Measurements from ENCODE around the gene KIR2DL4.
"Not testable (repeated sequence)": the region's sequence is repeated elsewhere in the genome, so short reads cannot be mapped to it uniquely, and the experiment has no call there.

KIR2DL4 gene

DNA sequence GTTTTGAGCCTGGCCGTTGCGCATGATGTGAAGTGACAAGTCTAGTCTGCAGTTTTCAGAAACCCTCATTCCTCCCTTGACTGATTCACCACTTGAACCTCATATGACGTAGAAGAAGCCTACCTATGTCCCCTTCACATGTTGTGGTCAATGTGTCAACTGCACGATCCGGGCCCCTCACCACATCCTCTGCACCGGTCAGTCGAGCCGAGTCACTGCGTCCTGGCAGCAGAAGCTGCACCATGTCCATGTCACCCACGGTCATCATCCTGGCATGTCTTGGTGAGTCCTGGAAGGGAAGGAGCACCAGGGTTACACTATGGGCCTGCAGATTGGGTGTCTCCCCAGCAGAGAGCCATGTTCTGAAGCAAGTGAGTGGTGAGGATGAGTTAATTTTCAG, at the start of gene KIR2DL4:
KIR2DL4 (plus strand) TSS at position 201 of the 400 bp plus-strand sequence; CDS start at position 243, 42 bp downstream.
- DNase-seq: no peak

- not testable (repeated sequence) for DNase-seq
Observed at GRCh38 chr19:54756204-54757110, 47.0 kb upstream of the KIR2DL4 start.

GRCh38 chr19:54758577-54758976, 44.8 kb upstream of the KIR2DL4 start:
- DNase-seq: not testable (repeated sequence)

- DNase-seq: not testable (repeated sequence)
Observed at GRCh38 chr19:54764219-54764618, 39.2 kb upstream of the KIR2DL4 start.

DNA sequence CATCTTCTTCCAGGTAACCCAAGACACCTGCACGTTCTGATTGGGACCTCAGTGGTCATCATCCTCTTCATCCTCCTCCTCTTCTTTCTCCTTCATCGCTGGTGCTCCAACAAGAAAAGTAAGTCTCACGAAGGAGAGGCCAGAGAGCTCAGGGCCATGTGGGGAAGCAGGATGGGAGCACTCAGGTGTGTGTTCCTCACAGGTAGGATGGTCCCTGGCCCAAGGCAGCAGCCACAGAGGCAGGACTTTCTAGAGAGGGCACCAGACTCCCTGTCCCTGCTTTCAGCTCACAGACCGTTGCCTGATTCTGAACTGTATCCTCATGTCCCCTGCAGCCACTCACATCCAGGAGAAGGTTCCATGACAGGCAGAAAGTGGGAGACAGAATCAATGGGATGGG, 36.9 kb upstream of the KIR2DL4 start:
- not testable (repeated sequence) for DNase-seq

GRCh38 chr19:54769646-54770045, 33.8 kb upstream of the KIR2DL4 start, which contains the start of gene KIR2DL1:
Gene KIR2DL1, plus strand, starts transcription at chr19:54769793. Its CDS starts 58 bp downstream, at chr19:54769851.
- not testable (repeated sequence) for DNase-seq

DNA sequence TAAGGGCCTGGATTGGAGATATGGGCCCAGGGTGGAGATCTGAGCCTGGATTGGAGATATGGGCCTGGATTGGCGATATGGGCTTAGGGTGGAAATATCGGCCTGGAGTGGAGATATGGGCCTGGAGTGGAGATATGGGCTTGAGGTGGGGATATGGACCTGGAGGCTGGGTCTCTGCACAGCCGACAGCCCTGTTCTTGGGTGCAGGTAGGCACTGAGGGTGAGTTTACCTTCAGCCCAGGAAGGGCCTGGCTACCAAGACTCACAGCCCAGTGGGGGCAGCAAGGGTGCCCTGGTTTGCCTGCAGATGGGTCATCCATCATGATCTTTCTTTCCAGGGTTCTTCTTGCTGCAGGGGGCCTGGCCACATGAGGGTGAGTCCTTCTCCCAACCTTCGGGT, 32.9 kb upstream of the KIR2DL4 start:
- DNase-seq: not testable (repeated sequence)

- DNase-seq: not testable (repeated sequence)
Observed at GRCh38 chr19:54771018-54771960, 32.1 kb upstream of the KIR2DL4 start.

- DNase-seq: not testable (repeated sequence)
Observed at GRCh38 chr19:54772666-54773065, 30.7 kb upstream of the KIR2DL4 start.

GRCh38 chr19:54775095-54775815, 28.2 kb upstream of the KIR2DL4 start:
- not testable (repeated sequence) for DNase-seq

GRCh38 chr19:54775830-54776229, 27.6 kb upstream of the KIR2DL4 start:
- DNase-seq: not testable (repeated sequence)

DNA sequence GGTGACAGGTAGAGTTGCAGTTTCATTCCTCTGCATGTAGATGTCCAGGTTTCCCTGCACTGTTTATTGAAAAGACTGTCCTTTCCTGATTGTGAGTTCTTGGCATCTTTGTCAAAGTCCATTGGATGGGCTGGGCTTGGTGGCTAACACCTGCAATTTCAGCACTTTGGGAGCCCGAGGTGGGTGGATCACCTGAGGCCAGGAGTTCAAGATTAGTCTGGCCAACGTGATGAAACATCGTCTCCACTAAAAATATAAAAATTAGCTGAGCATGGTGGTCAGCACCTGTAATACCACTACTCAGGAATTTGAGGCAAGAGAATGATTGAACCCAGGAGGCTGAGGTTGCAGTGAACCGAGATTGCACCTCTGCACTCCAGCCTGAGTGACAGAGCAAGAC, 25.6 kb upstream of the KIR2DL4 start:
- DNase-seq: not testable (repeated sequence)

GRCh38 chr19:54778896-54779295, 24.5 kb upstream of the KIR2DL4 start:
- DNase-seq: not testable (repeated sequence)

DNA sequence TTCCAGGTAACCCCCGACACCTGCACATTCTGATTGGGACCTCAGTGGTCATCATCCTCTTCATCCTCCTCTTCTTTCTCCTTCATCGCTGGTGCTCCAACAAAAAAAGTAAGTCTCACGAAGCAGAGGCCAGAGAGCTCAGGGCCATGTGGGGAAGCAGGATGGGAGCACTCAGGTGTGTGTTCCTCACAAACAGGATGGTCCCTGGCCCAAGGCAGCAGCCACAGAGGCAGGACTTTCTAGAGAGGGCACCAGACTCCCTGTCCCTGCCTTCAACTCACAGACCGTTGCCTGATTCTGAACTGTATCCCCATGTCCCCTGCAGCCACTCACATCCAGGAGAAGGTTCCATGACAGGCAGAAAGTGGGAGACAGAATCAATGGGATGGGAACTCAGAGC, 20.5 kb upstream of the KIR2DL4 start:
- not testable (repeated sequence) for DNase-seq

DNA sequence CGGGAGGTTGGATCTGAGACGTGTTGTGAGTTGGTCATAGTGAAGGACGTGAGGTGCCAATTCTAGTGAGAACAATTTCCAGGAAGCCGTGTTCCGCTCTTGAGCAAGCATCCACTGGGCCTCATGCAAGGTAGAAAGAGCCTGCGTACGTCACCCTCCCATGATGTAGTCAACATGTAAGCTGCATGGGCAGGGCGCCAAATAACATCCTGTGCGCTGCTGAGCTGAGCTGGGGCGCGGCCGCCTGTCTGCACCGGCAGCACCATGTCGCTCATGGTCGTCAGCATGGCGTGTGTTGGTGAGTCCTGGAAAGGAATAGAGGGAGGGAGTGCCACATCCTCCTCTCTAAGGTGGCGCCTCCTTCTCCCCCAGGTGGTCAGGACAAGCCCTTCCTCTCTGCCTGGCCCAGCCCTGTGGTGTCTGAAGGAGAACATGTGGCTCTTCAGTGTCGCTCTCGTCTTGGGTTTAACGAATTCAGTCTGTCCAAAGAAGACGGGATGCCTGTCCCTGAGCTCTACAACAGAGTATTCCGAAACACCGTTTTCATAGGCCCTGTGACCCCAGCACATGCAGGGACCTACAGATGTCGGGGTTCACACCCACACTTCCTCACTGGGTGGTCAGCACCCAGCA, 17.2 kb upstream of the KIR2DL4 start:
- DNase-seq: not testable (repeated sequence)

DNA sequence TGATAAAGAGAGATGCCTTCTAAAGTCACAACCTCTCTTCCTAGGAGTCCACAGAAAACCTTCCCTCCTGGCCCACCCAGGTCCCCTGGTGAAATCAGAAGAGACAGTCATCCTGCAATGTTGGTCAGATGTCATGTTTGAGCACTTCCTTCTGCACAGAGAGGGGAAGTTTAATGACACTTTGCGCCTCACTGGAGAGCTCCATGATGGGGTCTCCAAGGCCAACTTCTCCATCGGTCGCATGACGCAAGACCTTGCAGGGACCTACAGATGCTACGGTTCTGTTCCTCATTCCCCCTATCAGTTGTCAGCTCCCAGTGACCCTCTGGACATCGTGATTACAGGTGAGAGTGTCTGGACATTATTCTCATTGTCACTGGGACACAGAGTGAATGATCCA, 15.3 kb upstream of the KIR2DL4 start:
- DNase-seq: not testable (repeated sequence)

- DNase-seq: no peak
Observed at GRCh38 chr19:54790711-54791110, 12.7 kb upstream of the KIR2DL4 start.

GRCh38 chr19:54791476-54791875, 11.9 kb upstream of the KIR2DL4 start:
- no peak for DNase-seq

GRCh38 chr19:54792814-54793213, 10.6 kb upstream of the KIR2DL4 start:
- no peak for DNase-seq

- no peak for DNase-seq
Observed at GRCh38 chr19:54795758-54796157, 7.7 kb upstream of the KIR2DL4 start.

GRCh38 chr19:54804101-54804500, 691 bp downstream of the KIR2DL4 start:
- DNase-seq: no peak

GRCh38 chr19:54804571-54804970, 1.2 kb downstream of the KIR2DL4 start:
- no peak for DNase-seq
